IMR-90 (cell line): ENCODE measurements around the gene CLDN11. TPM values are rescaled to one million over a fixed set of nuclear protein-coding genes. Genes with fewer than 3 reads are reported as not detected.

Experiments
- ATAC-seq: fragments of 200-7000 bp; cut with Tn5 transposase; 2 replicates; pipeline ENCODE4 v1.9.1; 2020; ENCODE audit warnings: low read depth, mild to moderate bottlenecking, moderate library complexity
- BruUV-seq: library from RNA; stranded (reverse); fragments of 400-500 nt; replicated peaks from 2 replicates; lab custom pipeline; 2021; lab: Mats Ljungman, UMichigan
- CTCF ChIA-PET: fragments of 300-600 bp; formaldehyde crosslinking; extraction: SDS; loops from one replicate; lab custom pipeline; 2021; ENCODE audit warnings: antibody characterized with exemption; lab: Yijun Ruan, JAX
- POLR2A ChIA-PET: fragments of 300-600 bp; sonication (Branson Sonifier 250); formaldehyde crosslinking; loops from one replicate; lab custom pipeline; 2022; ENCODE audit warnings: antibody characterized with exemption; ENCODE audit not compliant: unreplicated experiment; lab: Charles Lee
- DNase-seq: peaks from one replicate; pipeline ENCODE4 v3.0.0; 2013
- H2AFZ ChIP-seq: replicated peaks from 2 replicates; pipeline ENCODE3; 2013; ENCODE audit warnings: low read length, mild to moderate bottlenecking; ENCODE audit not compliant: poor library complexity
- H2AK5ac ChIP-seq: 2 replicates; pipeline ENCODE4 v1.6.1; 2013; ENCODE audit warnings: low read depth, low read length, inconsistent platforms
- H2AK9ac ChIP-seq: replicated peaks from 2 replicates; pipeline ENCODE3; 2013; ENCODE audit warnings: mild to moderate bottlenecking, low read depth, low read length, moderate library complexity; ENCODE audit not compliant: poor library complexity
- H2BK120ac ChIP-seq: 2 replicates; pipeline ENCODE4 v1.6.1; 2013; ENCODE audit warnings: low read depth, low read length, inconsistent platforms
- H2BK15ac ChIP-seq: 3 replicates; pipeline ENCODE4 v1.6.1; 2013; ENCODE audit warnings: low read depth, low read length, inconsistent platforms
- H2BK20ac ChIP-seq: 2 replicates; pipeline ENCODE4 v1.6.1; 2013; ENCODE audit warnings: low read depth, mild to moderate bottlenecking, inconsistent platforms, low read length, moderate library complexity
- H2BK5ac ChIP-seq: 2 replicates; pipeline ENCODE4 v1.6.1; 2013; ENCODE audit warnings: mild to moderate bottlenecking, low read depth, low read length, inconsistent platforms; ENCODE audit not compliant: poor library complexity, severe bottlenecking
- H3K14ac ChIP-seq: replicated peaks from 2 replicates; pipeline ENCODE4 v1.6.1; 2013; ENCODE audit warnings: low read depth, low read length, inconsistent platforms
- H3K18ac ChIP-seq: 2 replicates; pipeline ENCODE4 v1.6.1; 2013; ENCODE audit warnings: low read depth, low read length, control low read depth
- H3K23ac ChIP-seq: 2 replicates; pipeline ENCODE4 v1.6.1; 2013; ENCODE audit warnings: low read depth, low read length, inconsistent platforms
- H3K27ac ChIP-seq: 2 replicates; pipeline ENCODE4 v1.5.1; 2013; ENCODE audit warnings: mild to moderate bottlenecking, control low read depth, low read length; ENCODE audit not compliant: insufficient read depth
- H3K27me3 ChIP-seq: 2 replicates; pipeline ENCODE4 v1.6.1; 2013; ENCODE audit warnings: low read length; ENCODE audit not compliant: control insufficient read depth, insufficient read depth
- H3K36me3 ChIP-seq: 2 replicates; pipeline ENCODE4 v1.6.1; 2013; ENCODE audit warnings: low read length, mixed read lengths; ENCODE audit not compliant: control insufficient read depth, insufficient read depth
- H3K4ac ChIP-seq: 2 replicates; pipeline ENCODE4 v1.6.1; 2013; ENCODE audit warnings: low read depth, low read length, inconsistent platforms
- H3K4me1 ChIP-seq: 2 replicates; pipeline ENCODE4 v1.6.1; 2013; ENCODE audit warnings: low read length, mixed read lengths; ENCODE audit not compliant: control insufficient read depth, insufficient read depth
- H3K4me2 ChIP-seq: 2 replicates; pipeline ENCODE4 v1.6.1; 2013; ENCODE audit warnings: low read depth, mild to moderate bottlenecking, control low read depth, low read length, moderate library complexity
- H3K4me3 ChIP-seq: 2 replicates; pipeline ENCODE4 v1.5.1; 2013; ENCODE audit warnings: low read depth, mild to moderate bottlenecking, control low read depth, low read length, moderate library complexity; ENCODE audit not compliant: insufficient read depth
- H3K56ac ChIP-seq: 2 replicates; pipeline ENCODE4 v1.6.1; 2013; ENCODE audit warnings: low read length, inconsistent platforms; ENCODE audit not compliant: insufficient read depth; ENCODE audit errors: extremely low read depth
- H3K79me1 ChIP-seq, 2 experiments: 2 replicates each; pipeline ENCODE4 v1.6.1; 2013; ENCODE audit warnings: low read length in 2 of 2, inconsistent platforms in 1 of 2, low read depth in 1 of 2
- H3K9ac ChIP-seq: 2 replicates; pipeline ENCODE4 v1.6.1; 2013; ENCODE audit warnings: low read depth, low read length, control low read depth
- H3K9me1 ChIP-seq: 2 replicates; pipeline ENCODE4 v1.6.1; 2013; ENCODE audit warnings: low read length, inconsistent platforms; ENCODE audit not compliant: insufficient read depth
- H3K9me3 ChIP-seq: 2 replicates; pipeline ENCODE4 v1.6.1; 2013; ENCODE audit warnings: low read length; ENCODE audit not compliant: control insufficient read depth, insufficient read depth
- H4K20me1 ChIP-seq: 2 replicates; pipeline ENCODE4 v1.6.1; 2013; ENCODE audit warnings: low read length, inconsistent platforms; ENCODE audit not compliant: insufficient read depth
- H4K5ac ChIP-seq: 2 replicates; pipeline ENCODE4 v1.6.1; 2013; ENCODE audit warnings: mild to moderate bottlenecking, low read depth, low read length, control low read depth
- H4K8ac ChIP-seq, 2 experiments: 2 replicates each; pipeline ENCODE4 v1.6.1; 2013; ENCODE audit warnings: low read depth in 2 of 2, low read length in 2 of 2, control low read depth in 1 of 2, inconsistent platforms in 1 of 2
- H4K91ac ChIP-seq: 2 replicates; pipeline ENCODE4 v1.6.1; 2013; ENCODE audit warnings: low read depth, low read length, inconsistent platforms; ENCODE audit not compliant: insufficient read depth
- CEBPB ChIP-seq: IDR thresholded peaks from 2 replicates; pipeline ENCODE4 v1.6.1; 2012; ENCODE audit warnings: low read depth, low read length, improper control_type of control experiment
- CTCF ChIP-seq: conservative IDR thresholded peaks from 2 replicates; pipeline ENCODE4 v1.5.1; 2012; ENCODE audit warnings: mild to moderate bottlenecking, low read depth, low read length, improper control_type of control experiment
- FOS ChIP-seq: fragments of 150-350 bp; IDR thresholded peaks from 2 replicates; pipeline ENCODE4 v1.6.1; 2016; ENCODE audit warnings: low read depth, low read length
- MAFK ChIP-seq: IDR thresholded peaks from 2 replicates; pipeline ENCODE4 v1.6.1; 2012; ENCODE audit warnings: low read depth, low read length, improper control_type of control experiment
- MXI1 ChIP-seq: IDR thresholded peaks from 2 replicates; pipeline ENCODE4 v1.6.1; 2012; ENCODE audit warnings: low read depth, mild to moderate bottlenecking, low read length, moderate library complexity, borderline replicate concordance
- POLR2A ChIP-seq: IDR thresholded peaks from 2 replicates; pipeline ENCODE4 v1.6.1; 2012; ENCODE audit warnings: mild to moderate bottlenecking, low read depth, low read length
- RCOR1 ChIP-seq: IDR thresholded peaks from 2 replicates; pipeline ENCODE4 v1.6.1; 2012; ENCODE audit warnings: mild to moderate bottlenecking, low read length, improper control_type of control experiment; ENCODE audit not compliant: insufficient replicate concordance
- SMC3 ChIP-seq: fragments of 150-350 bp; IDR thresholded peaks from 2 replicates; pipeline ENCODE4 v1.6.1; 2016; ENCODE audit warnings: low read depth, mild to moderate bottlenecking, antibody characterized with exemption, low read length, moderate library complexity
- WGBS, 2 experiments: methylation state at CpG; one replicate each; pipeline versions ENCODE4 v1.1.5 to v1.1.7; 2013; ENCODE audit warnings: missing lambda C conversion rate in 2 of 2; ENCODE audit not compliant: insufficient read length in 1 of 2; ENCODE audit errors: extremely low coverage in 2 of 2; 5-methylcytosine and 5-hydroxymethylcytosine counted together
- dilution Hi-C: fragments of 300-500 bp; cut with HindIII; formaldehyde crosslinking; loops from one replicate; pipeline ENCODE4 v1.14.3; 2018; ENCODE audit warnings: low sequenced_read_pairs; ENCODE audit not compliant: unreplicated experiment
- in situ Hi-C: fragments of 300-500 bp; cut with MboI; formaldehyde crosslinking; loops from 3 replicates; pipeline ENCODE4 v1.14.3; 2019; ENCODE audit warnings: low sequenced_read_pairs, inconsistent platforms, mixed read lengths
- intact Hi-C: fragments of 100-400 bp; cut with micrococcal nuclease; formaldehyde crosslinking; loops from 2 replicates; pipeline ENCODE4 v1.10.0; 2022
- polyA plus RNA-seq, 3 experiments: library from polyadenylated mRNA; depleted of rRNA; stranded (reverse); fragments of >200 nt; gene quantifications; 2 replicates each; pipeline ENCODE4 v1.2.3, GENCODE V29; 2012; ENCODE audit warnings: low replicate concordance in 1 of 3
- total RNA-seq: library from RNA; depleted of rRNA; stranded (reverse); fragments of >200 nt; gene quantifications from 2 replicates; pipeline ENCODE4 v1.2.3, GENCODE V29; 2012

CLDN11 gene
- total and polyA plus RNA-seq, 2 of the 4 experiments (the other 2 are of a cell fraction), result 245 to 318 TPM

- no peak overlapping the region for H3K4ac ChIP-seq
- no CpG with 5 or more reads among the region's 2 CpGs for WGBS, 2 experiments
- H3K56ac ChIP-seq, result no peak overlapping the region
- no peak overlapping the region for H2BK20ac ChIP-seq
- H4K91ac ChIP-seq, result no peak overlapping the region
- H2BK15ac ChIP-seq, result no peak overlapping the region
- H2AFZ ChIP-seq, result no peak overlapping the region
- H3K9me3 ChIP-seq, result no peaks in the 10 kb centered on the region
- H2AK9ac ChIP-seq, result no peak overlapping the region
- H2AK5ac ChIP-seq, result no peak overlapping the region
- intact Hi-C loops, result loop anchor here (5.0 kb wide), 1 partner anchor 312 kb away; no protein-coding TSS in a partner anchor
- no peak overlapping the region for H2BK5ac ChIP-seq
- no peak overlapping the region for H3K9ac ChIP-seq
- peaks cover 6% of the 10 kb centered on the region; the same call in 1 of the 2 replicates for H3K4me1 ChIP-seq
- peaks cover 0 to 12% of the 10 kb centered on the region in 2 experiments; a peak in 1 of 4 replicates for H3K79me1 ChIP-seq
- H4K20me1 ChIP-seq, result peaks cover 5% of the 10 kb centered on the region; the same call in 1 of the 2 replicates
- DNase-seq (peak; percentile 63), ATAC-seq (peak; percentile 6)
- peaks cover 23% of the 10 kb centered on the region for H3K36me3 ChIP-seq
- H3K23ac ChIP-seq, result no peak overlapping the region
- H4K5ac ChIP-seq, result no peak overlapping the region
- H2BK120ac ChIP-seq, result no peak overlapping the region
- TF ChIP-seq CEBPB (no peak), MXI1 (no peak), RCOR1 (no peak), SMC3 (no peak), FOS (peak; percentile 32; the same call in 1 of the 2 replicates), CTCF (no peak), MAFK (no peak), POLR2A (no peak)
- POLR2A ChIA-PET, result no interaction called here
- BruUV-seq, result no TSS peak
- H3K14ac ChIP-seq, result no peak overlapping the region
- H3K9me1 ChIP-seq, result peaks cover 11% of the 10 kb centered on the region
- no peak overlapping the region for H3K18ac ChIP-seq
- in situ Hi-C loops, result no loop called here
- CTCF ChIA-PET, result interaction anchor here (0.6 kb wide), 1 partner anchor 186 kb away, joined by 5 read pairs; no protein-coding TSS in a partner anchor
- H4K8ac ChIP-seq, result no peak overlapping the region
- no peak overlapping the region for H3K4me3 ChIP-seq
- dilution Hi-C loops, result no loop called here
- no peak overlapping the region for H3K27ac ChIP-seq
- no peak overlapping the region for H3K4me2 ChIP-seq
- H3K27me3 ChIP-seq, result no peaks in the 10 kb centered on the region
These were observed 21.7 kb downstream of the CLDN11 start for GRCh38 chr3:170440344-170440743.
